ENCODE data around the gene NCKAP5.

Gene NCKAP5

GRCh38 chr2:132752421-132753206 lies 815.6 kb downstream of the NCKAP5 start:
- Histone ChIP-seq H3K36me3 (ENCODE audit: control insufficient read depth in 1 of 2, insufficient read depth in 2 of 2, low read length in 2 of 2) (no peaks in the 10 kb centered on the region), H3K79me1 (ENCODE audit: low read length) (no peaks in the 10 kb centered on the region), H3K9me3 (ENCODE audit: insufficient read depth, low read depth, low read length) (no peaks in the 10 kb centered on the region), H2AK5ac (ENCODE audit: low read length) (no peak overlapping the region), H3K9ac (ENCODE audit: low read length) (no peak overlapping the region), H4K8ac (ENCODE audit: low read depth, low read length) (no peak overlapping the region), H3K4me2 (ENCODE audit: low read length) (no peak overlapping the region), H3K4me1 (ENCODE audit: control insufficient read depth in 1 of 2, insufficient read depth in 2 of 2, low read length in 2 of 2) (no peaks in the 10 kb centered on the region), H4K12ac (ENCODE audit: low read depth, low read length) (no peak overlapping the region), H3K4me3 (ENCODE audit: low read depth, low read length) (no peak overlapping the region), H2BK5ac (ENCODE audit: low read depth, low read length, poor library complexity) (no peak overlapping the region), H2AFZ (ENCODE audit: insufficient read depth, low read length, poor library complexity) (no peak overlapping the region), H3K27me3 (ENCODE audit: insufficient read depth, low read length) (no peaks in the 10 kb centered on the region), H3K79me2 (ENCODE audit: control insufficient read depth, insufficient read depth, low read length, poor library complexity) (no peaks in the 10 kb centered on the region), H3K4ac (ENCODE audit: low read depth, low read length) (no peak overlapping the region), H3K18ac (ENCODE audit: low read length) (no peak overlapping the region), H3K27ac (ENCODE audit: low read depth, low read length) (no peak overlapping the region), H3K23ac (ENCODE audit: low read length) (no peak overlapping the region), H3K14ac (ENCODE audit: low read length) (no peak overlapping the region), H4K91ac (ENCODE audit: low read depth, low read length) (no peak overlapping the region), H2BK120ac (ENCODE audit: insufficient read depth, low read length, poor library complexity) (no peak overlapping the region), H2BK12ac (ENCODE audit: low read length) (no peak overlapping the region)
- DNase-seq: no peak
- no CpG with 5 or more reads among the region's 5 CpGs for WGBS (ENCODE audit: extremely low coverage, insufficient coverage, insufficient read length)

DNA sequence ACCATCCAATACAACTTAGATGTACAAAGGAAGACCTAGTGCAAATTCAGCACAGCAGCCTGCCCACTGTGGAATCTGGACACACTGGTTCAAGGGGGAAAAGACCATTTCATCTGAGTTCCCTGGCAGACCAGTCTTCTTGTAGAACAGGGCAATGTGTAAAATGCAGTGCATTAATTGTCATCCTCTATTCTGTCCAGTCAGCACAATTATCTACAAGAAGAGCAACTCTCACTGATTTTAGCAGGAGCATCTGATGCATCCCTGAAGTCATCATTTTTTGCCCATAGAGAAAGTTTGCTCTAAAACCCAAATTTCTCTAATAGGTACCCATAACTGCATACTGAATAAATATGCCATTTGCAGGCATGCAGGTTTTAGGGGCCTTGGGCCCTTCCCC lies 816.4 kb downstream of the NCKAP5 start:
- Histone ChIP-seq H3K79me2 (ENCODE audit: control insufficient read depth, insufficient read depth, low read length, poor library complexity) (no peaks in the 10 kb centered on the region), H2BK12ac (ENCODE audit: low read length) (no peak overlapping the region), H2BK5ac (ENCODE audit: low read depth, low read length, poor library complexity) (no peak overlapping the region), H3K18ac (ENCODE audit: low read length) (no peak overlapping the region), H3K9ac (ENCODE audit: low read length) (no peak overlapping the region), H3K27ac (ENCODE audit: low read depth, low read length) (no peak overlapping the region), H3K4ac (ENCODE audit: low read depth, low read length) (no peak overlapping the region), H4K8ac (ENCODE audit: low read depth, low read length) (no peak overlapping the region), H3K4me3 (ENCODE audit: low read depth, low read length) (no peak overlapping the region), H2AFZ (ENCODE audit: insufficient read depth, low read length, poor library complexity) (no peak overlapping the region), H3K36me3 (ENCODE audit: control insufficient read depth in 1 of 2, insufficient read depth in 2 of 2, low read length in 2 of 2) (no peaks in the 10 kb centered on the region), H2BK120ac (ENCODE audit: insufficient read depth, low read length, poor library complexity) (no peak overlapping the region), H4K91ac (ENCODE audit: low read depth, low read length) (no peak overlapping the region), H3K14ac (ENCODE audit: low read length) (no peak overlapping the region), H4K12ac (ENCODE audit: low read depth, low read length) (no peak overlapping the region), H3K79me1 (ENCODE audit: low read length) (no peaks in the 10 kb centered on the region), H2AK5ac (ENCODE audit: low read length) (no peak overlapping the region), H3K4me2 (ENCODE audit: low read length) (no peak overlapping the region), H3K9me3 (ENCODE audit: insufficient read depth, low read depth, low read length) (no peaks in the 10 kb centered on the region), H3K4me1 (ENCODE audit: control insufficient read depth in 1 of 2, insufficient read depth in 2 of 2, low read length in 2 of 2) (no peaks in the 10 kb centered on the region), H3K23ac (ENCODE audit: low read length) (no peak overlapping the region), H3K27me3 (ENCODE audit: insufficient read depth, low read length) (no peaks in the 10 kb centered on the region)
- no peak for DNase-seq

GRCh38 chr2:132750606-132751005 lies 817.7 kb downstream of the NCKAP5 start:
- H3K18ac ChIP-seq (ENCODE audit: low read length): no peak overlapping the region
- no peak overlapping the region for H2BK5ac ChIP-seq (ENCODE audit: low read depth, low read length, poor library complexity)
- H3K4me3 ChIP-seq (ENCODE audit: low read depth, low read length): no peak overlapping the region
- H2AK5ac ChIP-seq (ENCODE audit: low read length): no peak overlapping the region
- no peak overlapping the region for H2BK120ac ChIP-seq (ENCODE audit: insufficient read depth, low read length, poor library complexity)
- no peak overlapping the region for H3K4me2 ChIP-seq (ENCODE audit: low read length)
- H3K27ac ChIP-seq (ENCODE audit: low read depth, low read length): no peak overlapping the region
- H3K79me2 ChIP-seq (ENCODE audit: control insufficient read depth, insufficient read depth, low read length, poor library complexity): no peaks in the 10 kb centered on the region
- no peaks in the 10 kb centered on the region for H3K27me3 ChIP-seq (ENCODE audit: insufficient read depth, low read length)
- no peaks in the 10 kb centered on the region for H3K79me1 ChIP-seq (ENCODE audit: low read length)
- H3K36me3 ChIP-seq (ENCODE audit: control insufficient read depth in 1 of 2, insufficient read depth in 2 of 2, low read length in 2 of 2): no peaks in the 10 kb centered on the region
- DNase-seq: no peak
- H3K9me3 ChIP-seq (ENCODE audit: insufficient read depth, low read depth, low read length): no peaks in the 10 kb centered on the region
- no peak overlapping the region for H4K8ac ChIP-seq (ENCODE audit: low read depth, low read length)
- H3K14ac ChIP-seq (ENCODE audit: low read length): no peak overlapping the region
- no peak overlapping the region for H3K23ac ChIP-seq (ENCODE audit: low read length)
- no peak overlapping the region for H3K4ac ChIP-seq (ENCODE audit: low read depth, low read length)
- no peak overlapping the region for H4K91ac ChIP-seq (ENCODE audit: low read depth, low read length)
- H2AFZ ChIP-seq (ENCODE audit: insufficient read depth, low read length, poor library complexity): no peak overlapping the region
- no peaks in the 10 kb centered on the region for H3K4me1 ChIP-seq (ENCODE audit: control insufficient read depth in 1 of 2, insufficient read depth in 2 of 2, low read length in 2 of 2)
- H2BK12ac ChIP-seq (ENCODE audit: low read length): no peak overlapping the region
- no peak overlapping the region for H3K9ac ChIP-seq (ENCODE audit: low read length)
- H4K12ac ChIP-seq (ENCODE audit: low read depth, low read length): no peak overlapping the region

GRCh38 chr2:132747046-132747445 lies 821.2 kb downstream of the NCKAP5 start:
- WGBS (ENCODE audit: extremely low coverage, insufficient coverage, insufficient read length): no CpG with 5 or more reads among the region's 2 CpGs
- Histone ChIP-seq H3K9ac (ENCODE audit: low read length) (no peak overlapping the region), H2BK5ac (ENCODE audit: low read depth, low read length, poor library complexity) (no peak overlapping the region), H2BK12ac (ENCODE audit: low read length) (no peak overlapping the region), H4K91ac (ENCODE audit: low read depth, low read length) (no peak overlapping the region), H3K79me2 (ENCODE audit: control insufficient read depth, insufficient read depth, low read length, poor library complexity) (no peaks in the 10 kb centered on the region), H2BK120ac (ENCODE audit: insufficient read depth, low read length, poor library complexity) (no peak overlapping the region), H2AK5ac (ENCODE audit: low read length) (no peak overlapping the region), H3K9me3 (ENCODE audit: insufficient read depth, low read depth, low read length) (no peaks in the 10 kb centered on the region), H2AFZ (ENCODE audit: insufficient read depth, low read length, poor library complexity) (no peak overlapping the region), H3K27ac (ENCODE audit: low read depth, low read length) (no peak overlapping the region), H3K79me1 (ENCODE audit: low read length) (no peaks in the 10 kb centered on the region), H3K4me1 (ENCODE audit: control insufficient read depth in 1 of 2, insufficient read depth in 2 of 2, low read length in 2 of 2) (no peaks in the 10 kb centered on the region), H3K18ac (ENCODE audit: low read length) (no peak overlapping the region), H4K8ac (ENCODE audit: low read depth, low read length) (no peak overlapping the region), H3K4ac (ENCODE audit: low read depth, low read length) (no peak overlapping the region), H3K4me2 (ENCODE audit: low read length) (no peak overlapping the region), H3K4me3 (ENCODE audit: low read depth, low read length) (no peak overlapping the region), H3K27me3 (ENCODE audit: insufficient read depth, low read length) (no peaks in the 10 kb centered on the region), H3K36me3 (ENCODE audit: control insufficient read depth in 1 of 2, insufficient read depth in 2 of 2, low read length in 2 of 2) (no peaks in the 10 kb centered on the region), H3K14ac (ENCODE audit: low read length) (no peak overlapping the region), H4K12ac (ENCODE audit: low read depth, low read length) (no peak overlapping the region), H3K23ac (ENCODE audit: low read length) (no peak overlapping the region)
- DNase-seq: no peak
